HG03565 (cell line): ENCODE data around the gene LAMTOR2.
A peak's percentile ranks its signal among the peaks of the same experiment; 100 is the strongest.
"Not testable (repeated sequence)": the region's sequence is repeated elsewhere in the genome, so short reads cannot be mapped to it uniquely, and the experiment has no call there.

Source experiments
- ATAC-seq: cut with Tn5 transposase; IDR thresholded peaks from one replicate; pipeline ENCODE4 v1.9.1; 2021; ENCODE audit warnings: mild to moderate bottlenecking, moderate library complexity; ENCODE audit not compliant: unreplicated experiment

The LAMTOR2 gene

GRCh38 chr1:156054500-156055280 is at the start of gene LAMTOR2:
TSS of gene LAMTOR2 (plus strand) at chr1:156054782. CDS start at chr1:156054890, 108 bp downstream.
- ATAC-seq: peak; percentile 65

- no peak for ATAC-seq
Measured at GRCh38 chr1:156004843-156005584, 49.6 kb upstream of the LAMTOR2 start.

- ATAC-seq: no peak
Measured at GRCh38 chr1:156006666-156007376, 47.8 kb upstream of the LAMTOR2 start.

GRCh38 chr1:156009404-156009803 is 45.2 kb upstream of the LAMTOR2 start:
- ATAC-seq: no peak

- peak; percentile 72 for ATAC-seq
Measured at GRCh38 chr1:156012051-156012817, 42.3 kb upstream of the LAMTOR2 start.

- no peak for ATAC-seq
Measured at GRCh38 chr1:156014829-156015228, 39.8 kb upstream of the LAMTOR2 start.

- no peak for ATAC-seq
Measured at GRCh38 chr1:156019946-156020292, 34.7 kb upstream of the LAMTOR2 start.

- ATAC-seq: peak; percentile 85
Measured at GRCh38 chr1:156020293-156021092, 34.1 kb upstream of the LAMTOR2 start, which contains the start of gene SSR2. TSS of gene SSR2 (minus strand) at chr1:156020951. CDS start at chr1:156020167, 784 bp downstream.

- ATAC-seq: no peak
Measured at GRCh38 chr1:156021093-156021428, 33.5 kb upstream of the LAMTOR2 start.

GRCh38 chr1:156021954-156022353 is 32.6 kb upstream of the LAMTOR2 start:
- ATAC-seq: no peak

- no peak for ATAC-seq
Measured at GRCh38 chr1:156024801-156025200, 29.8 kb upstream of the LAMTOR2 start.

- no peak for ATAC-seq
Measured at GRCh38 chr1:156025876-156026275, 28.7 kb upstream of the LAMTOR2 start.

GRCh38 chr1:156026588-156026987 is 28.0 kb upstream of the LAMTOR2 start:
- ATAC-seq: no peak

GRCh38 chr1:156033011-156033410 is 21.6 kb upstream of the LAMTOR2 start:
- no peak for ATAC-seq

GRCh38 chr1:156034991-156035390 is 19.6 kb upstream of the LAMTOR2 start:
- not testable (repeated sequence) for ATAC-seq

GRCh38 chr1:156042828-156043227 is 11.8 kb upstream of the LAMTOR2 start:
- ATAC-seq: no peak

GRCh38 chr1:156045076-156045475 is 9.5 kb upstream of the LAMTOR2 start:
- no peak for ATAC-seq

- ATAC-seq: no peak
Measured at GRCh38 chr1:156048663-156049258, 5.8 kb upstream of the LAMTOR2 start.

- ATAC-seq: no peak
Measured at GRCh38 chr1:156050376-156050775, 4.2 kb upstream of the LAMTOR2 start.
